EH (cell line): Measurements from ENCODE around the gene BNC2.

Experiments
- DNase-seq: peaks from one replicate; pipeline ENCODE4 v3.0.0-alpha.2; 2015; ENCODE audit warnings: low read depth

Gene BNC2

DNA sequence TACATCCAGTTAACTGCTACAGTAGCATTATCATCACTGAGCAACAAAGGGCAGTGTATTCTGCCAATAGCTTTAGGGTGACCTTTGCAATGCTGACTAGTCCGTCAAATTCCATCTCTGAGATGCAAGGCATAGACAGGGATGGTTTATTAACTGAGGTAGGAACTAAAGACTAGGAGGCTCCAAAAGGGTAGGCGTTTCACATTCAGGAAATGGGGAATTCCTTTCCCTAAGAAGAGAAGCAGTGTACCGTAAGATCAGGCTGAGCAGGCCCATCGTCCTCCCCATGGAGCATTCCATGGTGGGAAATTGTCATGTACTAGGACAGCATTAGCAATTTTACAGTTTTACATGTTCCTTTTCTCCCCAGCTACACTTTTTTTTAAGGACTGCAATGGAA is 157.7 kb downstream of the BNC2 start:
- no peak for DNase-seq

DNA sequence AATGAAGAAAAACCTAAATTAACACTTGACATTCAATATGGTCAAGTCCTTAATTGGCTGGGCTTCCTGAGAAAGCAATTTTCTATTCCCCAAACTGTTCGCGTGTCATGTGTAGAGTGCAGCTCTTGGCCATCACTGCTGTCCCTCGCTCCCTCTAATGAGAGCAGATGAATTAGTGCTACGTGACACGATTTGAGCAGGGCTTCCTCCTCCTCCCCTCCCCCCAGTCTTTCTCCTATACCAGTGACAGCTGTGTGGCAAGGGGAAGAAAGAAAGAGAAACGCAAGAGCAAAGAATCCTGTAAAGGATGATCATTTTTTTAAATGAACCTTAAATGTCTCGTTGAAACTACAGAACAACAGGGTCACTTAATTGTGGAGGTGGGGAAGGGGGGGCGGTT is 159.6 kb downstream of the BNC2 start:
- no peak for DNase-seq

DNA sequence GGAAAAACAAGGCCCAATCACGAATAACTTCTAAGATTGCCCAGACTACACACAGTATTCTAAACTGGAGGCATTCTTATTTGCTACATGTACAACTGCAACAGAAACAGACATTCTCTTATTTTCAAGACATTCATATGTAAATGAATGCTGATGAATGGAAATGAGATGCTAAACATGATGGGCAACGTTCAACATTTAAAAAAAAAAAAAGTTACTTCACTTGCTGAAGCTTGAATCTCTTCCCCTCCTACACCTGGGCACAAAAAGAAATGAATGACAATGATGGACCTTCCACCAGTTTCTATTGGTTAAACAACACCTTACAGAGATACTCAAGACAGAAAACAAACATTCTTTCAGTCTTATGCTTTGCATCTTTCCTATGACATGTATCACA is 160.5 kb downstream of the BNC2 start:
- DNase-seq: no peak

DNA sequence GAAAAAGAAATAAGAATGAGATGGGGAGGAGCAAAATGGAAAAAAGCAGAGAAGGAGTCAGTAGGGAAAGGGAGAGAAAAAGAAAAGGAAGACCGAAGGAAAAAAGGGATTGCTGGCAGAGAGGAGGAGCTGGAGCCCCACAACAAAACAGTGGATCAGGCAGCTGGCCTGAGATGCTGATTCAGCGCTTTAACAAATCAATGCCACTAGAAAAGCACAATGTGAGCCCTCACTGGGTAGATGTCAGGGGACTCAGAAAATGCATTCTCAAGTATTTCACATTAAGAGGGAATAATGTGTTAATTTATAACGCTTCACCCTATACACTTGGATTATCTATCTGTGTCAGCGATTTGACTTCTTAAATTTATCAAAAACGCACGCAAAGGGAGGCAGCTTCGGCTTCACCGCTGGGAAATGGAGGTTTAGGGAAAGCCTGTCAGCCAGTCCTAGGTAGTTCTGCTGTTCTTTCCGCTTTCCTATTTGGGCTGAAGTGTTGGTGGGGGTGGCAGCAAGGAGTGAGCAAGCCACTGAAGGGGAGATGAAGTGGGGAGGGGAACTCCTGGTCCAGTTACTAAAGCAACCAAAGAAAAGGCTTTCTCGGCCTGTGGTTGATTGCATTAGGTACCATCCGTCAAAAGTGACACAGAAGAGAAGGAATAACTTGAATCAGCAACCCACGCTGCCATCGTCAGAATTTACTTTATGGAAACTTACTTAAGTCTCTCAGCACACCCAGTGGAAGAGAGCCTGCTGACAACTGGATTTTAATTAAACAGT is 161.6 kb downstream of the BNC2 start:
- DNase-seq: no peak

DNA sequence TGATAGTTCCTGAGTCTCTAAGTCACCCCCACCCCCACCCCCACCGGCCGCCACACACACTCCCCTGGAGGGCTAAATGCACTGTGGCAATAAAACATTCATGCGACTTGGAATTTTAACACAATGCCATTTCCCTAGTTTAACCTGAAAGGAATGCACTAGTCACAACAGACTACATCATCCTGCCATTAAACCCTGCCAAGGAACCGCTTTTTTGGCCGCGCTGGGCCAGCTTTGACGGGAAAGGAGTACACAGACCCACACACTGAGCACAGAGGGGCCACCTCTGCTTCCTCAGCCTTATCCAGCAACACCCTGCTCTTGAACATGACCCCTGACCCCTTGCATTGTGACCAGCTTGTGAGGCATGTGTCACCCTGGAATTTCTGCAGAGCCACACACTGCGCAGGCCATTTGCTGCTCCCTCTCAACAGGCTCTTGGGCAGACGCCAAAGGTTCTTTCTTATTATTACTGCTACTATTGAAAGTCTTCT is 165.3 kb downstream of the BNC2 start:
- peak; percentile 100 for DNase-seq

DNA sequence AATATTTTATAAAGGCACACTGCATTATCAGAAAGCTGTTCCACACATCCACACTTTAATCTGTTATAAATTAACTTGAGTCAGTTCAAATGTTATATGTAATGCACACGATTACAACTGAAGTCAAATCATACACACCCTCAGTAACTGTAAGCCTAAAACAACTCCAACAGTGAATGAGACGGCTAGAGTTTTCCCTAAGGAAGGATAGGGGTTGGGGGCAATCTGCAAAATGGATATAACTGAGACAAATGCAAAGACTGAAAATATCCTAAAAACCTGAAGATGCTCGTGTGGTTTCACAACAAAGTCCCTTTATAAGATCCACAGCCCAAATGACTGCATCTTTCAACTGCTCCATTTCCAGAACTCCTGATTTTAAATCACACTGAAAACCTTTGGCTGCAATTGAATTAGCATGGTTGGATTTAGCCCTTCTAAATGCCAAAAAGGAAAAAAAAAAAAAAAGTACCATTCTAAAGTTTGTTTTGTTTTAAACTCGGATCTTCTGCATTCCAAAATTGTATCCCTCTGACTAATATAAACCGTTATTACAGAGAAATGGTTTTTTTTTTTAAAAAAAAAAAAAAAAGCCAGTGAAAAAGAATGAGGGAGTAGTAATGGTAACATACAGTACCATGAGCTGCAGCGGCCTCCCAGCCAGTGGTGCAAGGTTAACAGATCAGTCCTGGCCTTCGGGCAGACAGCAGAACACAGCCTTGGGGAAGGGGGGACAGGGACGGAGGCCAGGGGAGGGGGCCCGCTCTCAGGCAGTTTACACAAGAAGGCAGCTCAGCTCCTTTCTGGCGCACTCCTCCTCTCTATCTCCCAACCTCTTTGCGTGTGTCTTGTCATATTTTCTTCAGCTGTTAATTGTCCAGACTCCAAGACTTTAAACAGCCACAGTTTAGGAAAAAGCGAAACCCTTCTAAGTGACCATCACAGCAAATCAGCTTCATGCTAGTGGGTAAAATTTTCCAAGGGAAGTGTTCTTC is 166.1 kb downstream of the BNC2 start:
- DNase-seq: no peak

DNA sequence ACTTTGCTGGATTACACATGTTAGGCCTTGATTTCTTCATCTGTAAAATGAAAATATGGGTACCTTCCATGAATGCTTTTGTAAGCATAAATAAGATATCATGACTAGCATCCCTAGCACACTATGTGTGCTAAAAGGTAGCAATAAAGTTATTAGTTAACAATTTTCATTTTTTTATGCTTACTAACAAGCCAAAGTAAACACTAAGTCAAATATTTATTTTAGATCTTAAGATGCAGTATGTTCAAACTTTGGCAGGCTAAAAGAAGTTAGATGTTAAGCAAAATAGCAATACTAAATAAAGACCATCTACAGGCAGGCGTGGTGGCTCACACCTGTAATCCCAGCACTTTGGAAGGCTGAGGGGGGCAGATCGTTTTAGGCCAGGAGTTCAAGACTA is 169.1 kb downstream of the BNC2 start:
- no peak for DNase-seq

DNA sequence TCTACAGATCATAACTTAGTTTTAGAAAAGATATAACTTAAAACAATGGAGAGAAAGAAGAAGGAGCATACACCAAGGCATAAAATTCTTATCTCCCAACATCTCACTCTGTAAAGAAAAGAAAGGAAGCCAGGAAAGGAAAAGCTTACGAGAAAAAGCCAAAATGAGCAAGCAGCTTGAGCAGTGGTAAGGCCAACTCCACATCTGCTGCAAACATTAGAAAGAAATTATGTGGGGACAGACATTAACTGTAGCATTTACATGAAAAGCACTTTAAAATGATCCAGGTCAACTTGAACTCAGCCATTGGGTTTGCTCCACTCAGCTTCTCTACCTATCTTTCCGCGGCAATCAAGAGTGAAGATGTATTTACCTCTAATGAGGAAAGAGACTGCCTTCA is 176.9 kb downstream of the BNC2 start:
- DNase-seq: no peak

DNA sequence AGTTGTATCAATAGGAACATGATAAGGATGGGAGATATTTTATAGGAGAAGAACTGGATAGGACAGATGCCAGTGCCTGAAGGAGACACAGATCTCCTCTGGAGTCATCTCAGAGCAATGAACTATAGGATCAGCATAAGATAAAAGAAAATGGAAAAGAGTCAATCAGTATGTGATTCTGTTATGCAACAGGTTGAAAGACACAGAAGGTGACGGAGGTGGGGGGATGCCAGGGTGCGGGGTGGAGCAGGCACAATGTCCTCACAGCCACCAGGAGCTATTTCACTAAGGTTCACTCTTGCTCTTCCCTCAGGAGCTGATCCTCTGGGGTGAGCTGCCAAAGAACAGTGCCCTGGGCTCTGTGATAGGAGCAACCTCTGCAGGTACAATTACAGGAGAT is 179.8 kb downstream of the BNC2 start:
- DNase-seq: no peak

DNA sequence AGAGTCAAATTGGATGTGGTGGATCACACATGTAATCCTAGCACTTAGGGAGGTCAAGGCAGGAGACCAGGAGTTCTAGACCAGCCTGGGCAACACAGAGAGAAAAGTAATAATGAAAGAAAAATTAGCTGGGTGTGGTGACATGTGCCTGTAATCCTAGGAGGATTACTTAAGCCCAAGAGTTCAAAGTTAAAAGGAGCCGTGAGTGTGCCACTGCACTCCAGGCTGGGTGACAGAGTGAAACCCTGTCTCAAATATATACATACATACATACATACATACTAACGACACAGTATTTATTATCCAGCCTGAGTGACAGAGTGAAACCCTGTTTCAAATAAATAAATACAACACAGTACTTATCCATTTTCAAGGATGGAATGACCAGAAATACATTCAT is 180.3 kb downstream of the BNC2 start:
- no peak for DNase-seq

DNA sequence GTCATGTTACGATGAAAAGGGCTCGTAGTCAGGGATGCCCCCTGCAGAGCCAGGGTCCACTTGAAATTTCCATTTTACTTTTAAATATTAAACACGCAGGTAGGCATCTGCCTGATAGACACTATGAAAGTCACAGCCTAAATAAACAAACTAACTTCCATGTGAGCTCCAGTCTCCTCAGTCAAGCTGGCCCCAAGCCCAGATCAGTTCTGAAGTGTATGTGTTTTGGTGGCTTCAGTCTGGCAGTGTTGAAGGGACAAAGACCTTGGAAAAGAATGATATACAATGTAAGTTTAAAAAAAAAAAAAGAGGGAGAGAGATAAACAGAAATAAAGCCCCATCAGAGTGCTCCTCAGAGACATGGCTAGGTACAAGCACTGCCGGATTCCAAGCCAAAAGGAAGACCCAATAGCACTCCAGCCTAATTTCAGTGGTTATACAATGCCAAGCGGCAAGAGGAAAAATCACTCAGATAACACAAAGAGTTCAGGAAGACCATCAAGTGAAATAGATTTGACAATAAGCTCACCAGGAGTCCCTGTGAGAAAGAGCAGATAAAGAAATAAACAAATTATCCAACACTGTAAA is 181.0 kb downstream of the BNC2 start:
- peak; percentile 57 for DNase-seq

DNA sequence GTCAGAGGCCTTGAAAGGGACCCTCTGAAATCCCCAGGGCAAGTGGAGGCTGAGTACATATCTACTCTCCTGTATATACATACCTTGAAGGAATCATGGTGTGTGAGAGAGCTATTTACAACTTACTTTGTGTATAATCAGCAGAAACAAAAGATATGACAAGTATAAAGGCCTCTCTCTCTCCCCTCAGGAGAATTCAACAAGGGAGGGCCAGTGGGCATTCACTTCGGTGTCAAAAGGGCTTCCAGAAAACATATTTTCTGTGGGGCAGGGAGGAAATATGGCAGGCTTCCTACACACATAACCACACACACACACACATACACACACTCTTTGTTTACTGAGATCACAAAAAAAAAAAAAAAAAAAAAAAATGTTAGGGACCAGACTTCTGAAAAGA is 181.7 kb downstream of the BNC2 start:
- no peak for DNase-seq

DNA sequence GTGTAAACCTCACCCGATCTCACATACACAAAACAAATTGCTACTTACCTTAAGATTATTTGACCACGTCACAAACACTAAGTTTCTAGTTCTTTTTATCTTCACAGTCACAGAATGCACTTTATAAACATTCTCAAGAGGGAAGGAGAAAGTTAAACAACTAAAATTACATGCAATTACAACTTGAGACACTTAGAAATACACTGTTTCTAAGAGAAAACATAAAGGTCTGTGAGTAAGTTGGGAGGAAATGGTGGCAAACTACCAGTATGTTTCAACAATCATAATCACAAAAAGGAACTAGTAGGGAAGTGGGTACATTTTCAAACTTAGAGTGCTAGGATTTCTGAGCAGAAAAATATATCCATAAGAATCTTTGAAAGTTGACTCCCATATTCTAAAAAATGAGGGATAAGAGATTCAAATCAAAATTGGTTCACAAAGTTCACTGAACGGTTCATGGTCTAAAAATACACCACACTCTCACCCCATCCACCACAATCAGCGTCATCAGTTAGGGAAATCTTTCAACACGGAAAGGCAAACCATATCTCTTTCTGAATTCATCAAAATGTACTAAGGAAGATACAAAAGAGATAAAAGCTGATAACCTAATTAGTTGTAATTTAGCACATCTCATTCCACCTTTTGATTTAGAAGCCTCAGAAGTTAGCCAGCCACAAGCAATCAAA is 182.6 kb downstream of the BNC2 start:
- no peak for DNase-seq

DNA sequence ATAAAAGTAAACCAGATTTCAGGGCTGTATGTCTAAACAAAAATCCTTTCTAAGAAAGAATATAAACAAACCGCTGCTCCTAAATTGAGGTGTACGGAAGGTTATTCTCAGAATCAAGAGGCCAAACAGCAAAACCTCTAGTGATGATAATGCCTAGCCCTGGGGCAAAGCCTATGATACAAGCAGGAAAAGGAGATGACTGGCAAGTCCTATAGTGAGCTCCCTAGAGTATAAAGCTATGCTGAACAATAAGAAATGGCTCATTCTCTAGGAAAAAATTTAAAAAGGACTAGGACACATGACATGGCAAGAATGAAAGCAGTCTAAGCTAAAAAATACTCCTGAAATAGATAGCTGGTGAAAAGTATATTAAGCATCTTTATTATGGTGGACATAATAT is 187.1 kb downstream of the BNC2 start:
- no peak for DNase-seq

DNA sequence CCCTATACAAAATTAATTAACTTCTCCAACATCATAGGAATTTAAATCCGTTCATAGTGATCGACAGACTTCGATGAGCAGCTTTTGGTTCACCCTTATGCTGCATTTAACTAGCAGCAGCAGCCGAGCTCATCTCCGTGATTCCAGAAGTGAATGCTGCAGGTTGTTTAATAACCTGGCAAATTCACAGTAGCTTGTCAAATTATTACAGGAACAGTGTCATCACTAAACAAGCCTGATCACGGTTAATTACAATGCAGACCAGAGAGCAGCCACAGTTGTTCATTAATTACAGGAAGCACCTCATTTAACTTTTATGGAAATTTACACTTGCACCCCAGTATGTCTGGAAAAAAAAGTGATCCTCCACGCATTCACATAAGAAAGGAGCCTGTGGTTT is 188.2 kb downstream of the BNC2 start:
- no peak for DNase-seq

DNA sequence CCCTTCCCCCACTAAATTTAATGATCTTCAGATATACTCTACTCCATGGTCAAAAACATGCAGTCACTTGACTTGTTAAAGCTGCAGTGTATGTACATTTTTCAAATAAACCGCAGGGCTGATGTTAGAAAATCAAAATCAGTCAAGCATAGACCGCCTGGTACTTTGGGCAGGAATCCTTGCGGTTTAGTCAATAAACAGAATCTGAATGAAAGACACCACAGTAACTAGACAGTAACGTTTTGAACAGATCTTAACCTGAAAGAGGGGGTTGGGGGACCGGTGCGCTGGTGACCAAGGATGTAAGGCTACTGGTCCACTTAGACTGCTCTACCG is 188.8 kb downstream of the BNC2 start:
- DNase-seq: no peak

DNA sequence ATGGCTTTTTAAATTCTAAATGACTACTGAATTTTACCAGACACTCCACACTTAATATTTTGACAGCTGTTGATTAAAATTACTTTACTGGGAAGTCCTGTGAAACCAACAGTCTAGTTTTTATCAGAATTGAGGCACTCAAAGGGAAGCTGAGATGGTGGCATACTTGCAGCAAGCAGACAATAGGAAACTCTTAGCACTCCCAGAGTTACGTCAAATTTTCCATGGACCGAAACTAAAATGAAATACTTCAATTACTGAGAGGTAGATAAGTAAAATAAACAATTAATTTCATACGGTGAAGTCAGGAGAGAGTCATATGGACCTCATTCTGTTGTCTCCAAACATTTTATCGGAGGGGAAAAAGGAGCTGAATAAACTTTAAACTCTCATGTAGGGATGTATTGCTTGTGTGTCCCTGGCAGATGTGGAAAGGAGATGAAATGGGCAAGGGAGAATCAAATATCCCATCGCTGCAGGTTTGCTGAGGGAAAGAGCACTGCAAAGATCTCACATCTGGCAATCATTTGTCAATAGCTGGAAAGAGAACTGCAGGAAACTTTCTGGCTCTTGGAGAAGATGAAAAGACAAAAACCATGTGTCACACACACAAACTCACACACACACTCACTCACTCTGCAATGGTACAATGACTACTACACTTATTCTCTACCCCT is 189.4 kb downstream of the BNC2 start:
- DNase-seq: peak; percentile 46

DNA sequence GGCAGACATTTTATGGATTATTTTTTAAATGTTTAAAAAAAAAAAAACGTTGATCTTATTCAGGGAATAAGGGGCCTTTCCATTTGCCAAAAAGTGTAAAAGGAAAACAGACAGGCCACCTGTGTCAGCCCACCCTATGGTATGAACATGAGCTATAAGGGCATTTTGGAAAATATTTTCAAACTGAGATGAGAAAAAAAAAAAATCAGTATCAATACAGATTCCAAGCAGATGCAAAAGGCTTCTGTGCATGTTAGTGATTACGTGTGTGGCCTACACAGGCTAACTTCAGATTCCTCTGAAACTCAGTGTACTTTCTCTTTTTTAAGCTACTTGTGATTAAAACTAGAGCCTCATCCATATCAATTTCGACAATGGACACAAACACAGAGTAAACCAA is 189.9 kb downstream of the BNC2 start:
- DNase-seq: no peak

DNA sequence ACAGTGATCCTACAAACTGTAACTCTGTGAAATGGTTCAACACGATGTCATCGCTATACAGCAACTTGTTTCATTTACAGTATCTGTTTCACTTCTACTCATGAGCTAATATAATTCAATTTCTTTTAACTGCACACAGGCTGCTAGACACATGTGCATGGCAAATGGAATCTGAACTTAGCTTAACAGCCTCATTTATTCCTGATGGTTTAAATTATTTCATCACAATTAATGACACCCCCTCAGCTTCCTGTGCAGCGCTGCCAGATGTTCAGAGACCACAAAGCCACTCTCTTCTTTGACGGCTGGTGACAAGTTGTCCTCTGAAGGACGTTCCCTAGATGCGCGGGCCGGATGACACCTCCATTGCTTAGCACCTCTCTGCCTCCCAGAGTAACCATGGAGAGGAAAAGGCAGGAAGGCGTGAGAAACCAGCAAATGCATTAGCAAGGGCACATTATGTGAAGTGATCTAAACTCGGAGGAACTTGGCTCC is 191.1 kb downstream of the BNC2 start:
- DNase-seq: peak; percentile 72

DNA sequence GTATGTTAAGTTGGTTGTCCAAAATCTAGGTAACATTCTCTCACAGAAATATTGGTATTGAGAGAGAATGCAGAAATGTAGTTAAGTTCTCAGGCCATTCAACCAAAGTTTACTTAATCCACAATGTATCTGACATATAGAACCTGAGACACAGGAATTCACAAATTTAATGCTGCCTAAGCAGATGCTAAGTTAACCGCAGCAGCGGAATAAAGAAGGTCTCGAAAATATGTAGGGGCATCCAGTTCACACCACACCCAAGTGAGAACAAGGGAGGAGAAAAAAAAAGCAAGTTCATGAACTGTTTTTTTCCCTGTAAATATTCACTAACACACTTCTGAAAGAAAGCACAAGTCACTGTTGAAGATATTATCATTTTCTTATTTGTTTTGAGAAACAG is 194.0 kb downstream of the BNC2 start:
- DNase-seq: no peak

DNA sequence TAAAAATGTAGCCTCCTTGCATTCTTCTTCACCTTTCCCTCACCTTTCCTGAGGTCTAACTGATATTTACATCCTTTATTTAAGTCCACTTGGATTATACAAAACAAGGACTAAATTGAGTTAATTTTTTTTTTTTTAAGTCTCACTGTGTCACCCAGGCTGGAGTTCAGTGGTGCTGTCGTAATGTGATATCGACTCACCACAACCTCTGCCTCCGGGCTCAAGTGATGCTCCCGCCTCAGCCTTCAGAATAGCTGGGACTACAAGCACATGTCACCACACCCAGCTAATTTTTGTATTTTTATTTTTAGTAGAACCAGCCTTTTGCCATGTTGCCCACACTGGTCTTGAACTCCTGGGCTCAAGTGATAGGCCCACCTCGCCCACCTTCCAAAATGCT is 195.3 kb downstream of the BNC2 start:
- DNase-seq: peak; percentile 32
